ENCODE measurements around the gene ARHGEF33. TPM values are rescaled to one million over a fixed set of nuclear protein-coding genes. Genes with fewer than 3 reads are reported as not detected.
A peak's percentile ranks its signal among the peaks of the same experiment; 100 is the strongest.

Gene ARHGEF33
- polyA plus RNA-seq, 2 of the 4 experiments (the other 2 are of a cell fraction) = 0.08 to 0.23 TPM

- Histone ChIP-seq H3K4me2 (no peak overlapping the region), H3K27ac (peak overlapping the region in 1 of 2 experiments; percentile 8; a peak in 1 of 6 replicates), H3K4me1 (peaks cover 9% of the 10 kb centered on the region), H3K9me3 (no peaks in the 10 kb centered on the region), H3K4me3 (no peak overlapping the region)
- WGBS (ENCODE audit: missing lambda C conversion rate) = 98% methylated on average over 1 of the region's 1 CpG
- FAIRE-seq (no peak), DNase-seq (ENCODE audit: low read depth in 1 of 2, low spot score in 1 of 2) (no peak), ATAC-seq (no peak)
- POLR2A ChIA-PET = no interaction called here
- TF ChIP-seq MAFK (IDR thresholded peaks at IDR 0.05; ENCODE audit: partially characterized antibody) (peak; percentile 98), HEYL (CRISPR knock-in tag; IDR thresholded peaks at IDR 0.05) (no peak), ATOH8 (CRISPR knock-in tag; IDR thresholded peaks at IDR 0.05; ENCODE audit: low read depth) (no peak), POLR2AphosphoS2 (conservative IDR thresholded peaks at IDR 0.05; ENCODE audit: low read length) (no peak), NFE2L2 (conservative IDR thresholded peaks at IDR 0.05; ENCODE audit: low read length) (peak; percentile 97), HDAC2 (IDR thresholded peaks at IDR 0.05) (no peak), ZNF302 (CRISPR knock-in tag; IDR thresholded peaks at IDR 0.05) (no peak), CEBPB (IDR thresholded peaks at IDR 0.05) (no peak), CHD4 (IDR thresholded peaks at IDR 0.05; ENCODE audit: borderline replicate concordance) (no peak), ESRRA (IDR thresholded peaks at IDR 0.05; ENCODE audit: borderline replicate concordance, low read length) (no peak), USF2 (IDR thresholded peaks at IDR 0.05) (no peak), JUNB (IDR thresholded peaks at IDR 0.05) (no peak), REST (IDR thresholded peaks at IDR 0.05) (no peak), HES2 (IDR thresholded peaks at IDR 0.05) (no peak)
- CTCF ChIA-PET = interaction anchor here (1.3 kb wide), 1 partner anchor 10 kb away, joined by 3 read pairs; no protein-coding TSS in a partner anchor
Measured at GRCh38 chr2:38982498-38982897, 92.8 kb downstream of the ARHGEF33 start.

GRCh38 chr2:38988716-38989115, 99.0 kb downstream of the ARHGEF33 start:
- ChIA-PET POLR2A (no interaction called here), CTCF (interaction anchor here (0.9 to 1.9 kb wide), 4 partner anchors 13 to 56 kb away, joined by 3 to 6 read pairs (median 3); no protein-coding TSS in a partner anchor)
- DNase-seq (ENCODE audit: low read depth in 1 of 2, low spot score in 1 of 2) = no peak
- no peak for ATAC-seq
- peak; percentile 23 for FAIRE-seq
- H3K4me3 ChIP-seq = no peak overlapping the region
- no peak overlapping the region for H3K27ac ChIP-seq
- H3K9me3 ChIP-seq = no peaks in the 10 kb centered on the region
- H3K4me1 ChIP-seq = no peaks in the 10 kb centered on the region
- TF ChIP-seq FOSB (CRISPR knock-in tag; IDR thresholded peaks at IDR 0.05) (no peak), CHD2 (IDR thresholded peaks at IDR 0.05; ENCODE audit: low read length, partially characterized antibody) (no peak), RCOR1 (IDR thresholded peaks at IDR 0.05; ENCODE audit: low read depth, low read length) (no peak), GATA3 (IDR thresholded peaks at IDR 0.05; ENCODE audit: borderline replicate concordance) (no peak), NFE2L2 (conservative IDR thresholded peaks at IDR 0.05; ENCODE audit: low read length) (no peak), RFX5 (IDR thresholded peaks at IDR 0.05) (no peak), ZNF302 (CRISPR knock-in tag; IDR thresholded peaks at IDR 0.05) (no peak), EHF (CRISPR knock-in tag; IDR thresholded peaks at IDR 0.05) (no peak)
- WGBS (ENCODE audit: missing lambda C conversion rate) = 95% methylated on average over 1 of the region's 1 CpG
- no peak overlapping the region for H3K4me2 ChIP-seq

Measured in A549 (cell line).